Measurements from ENCODE around the gene PDE6D. TPM values are rescaled to one million over a fixed set of nuclear protein-coding genes. Genes with fewer than 3 reads are reported as not detected.

Gene PDE6D
- total and polyA plus RNA-seq, 2 of the 13 experiments (the other 11 are each of a cell fraction or from before 2014, with no cell fraction given): 14.1 to 23.2 TPM

DNA sequence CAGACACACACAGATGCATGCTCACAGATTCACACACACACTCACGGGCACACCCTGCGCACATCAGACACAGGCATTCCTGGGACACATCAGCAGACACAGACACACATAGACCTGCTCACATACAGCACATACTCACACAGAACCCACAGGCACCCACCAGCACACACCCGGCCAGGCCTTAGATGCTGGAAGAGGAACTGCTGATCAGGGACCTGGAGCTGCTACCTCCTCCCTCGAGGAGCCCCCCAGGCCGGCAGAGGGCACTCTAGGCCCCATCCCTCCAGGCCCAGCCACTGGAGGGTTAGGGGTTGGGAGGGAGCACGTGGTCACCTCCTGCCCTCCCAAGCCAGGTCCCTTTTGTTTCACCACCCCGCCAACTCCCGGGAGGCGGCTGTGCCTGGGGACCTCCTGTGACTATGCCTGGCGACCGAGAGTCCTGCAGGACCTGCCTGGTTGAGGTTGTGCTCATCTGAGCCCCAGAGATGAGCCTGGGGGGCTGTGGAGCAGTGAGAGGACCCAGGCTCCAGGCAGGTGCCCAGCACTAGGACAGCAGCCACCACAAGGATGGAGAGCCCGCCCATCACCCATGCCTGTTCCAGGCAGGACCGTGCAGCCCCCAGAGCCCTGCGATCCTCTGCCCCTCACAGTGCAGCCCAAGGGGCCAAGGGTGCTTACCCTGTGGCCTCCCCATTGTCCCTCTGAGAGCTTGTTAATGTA, 93.8 kb downstream of the PDE6D start (continued):
- TF ChIP-seq PITX1 (CRISPR knock-in tag; IDR thresholded peaks at IDR 0.05): peak; percentile 82; the same call in 1 of the 2 replicates
- peak; percentile 33; the same call in 1 of the 2 replicates for TF ChIP-seq HCFC1 (IDR thresholded peaks at IDR 0.05; ENCODE audit: low read depth, low read length)
- TF ChIP-seq, protein P1, sequence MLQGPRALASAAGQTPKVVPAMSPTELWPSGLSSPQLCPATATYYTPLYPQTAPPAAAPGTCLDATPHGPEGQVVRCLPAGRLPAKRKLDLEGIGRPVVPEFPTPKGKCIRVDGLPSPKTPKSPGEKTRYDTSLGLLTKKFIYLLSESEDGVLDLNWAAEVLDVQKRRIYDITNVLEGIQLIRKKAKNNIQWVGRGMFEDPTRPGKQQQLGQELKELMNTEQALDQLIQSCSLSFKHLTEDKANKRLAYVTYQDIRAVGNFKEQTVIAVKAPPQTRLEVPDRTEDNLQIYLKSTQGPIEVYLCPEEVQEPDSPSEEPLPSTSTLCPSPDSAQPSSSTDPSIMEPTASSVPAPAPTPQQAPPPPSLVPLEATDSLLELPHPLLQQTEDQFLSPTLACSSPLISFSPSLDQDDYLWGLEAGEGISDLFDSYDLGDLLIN (CRISPR knock-in tag; IDR thresholded peaks at IDR 0.05; ENCODE audit: borderline replicate concordance): no peak
- TF ChIP-seq, protein P2, sequence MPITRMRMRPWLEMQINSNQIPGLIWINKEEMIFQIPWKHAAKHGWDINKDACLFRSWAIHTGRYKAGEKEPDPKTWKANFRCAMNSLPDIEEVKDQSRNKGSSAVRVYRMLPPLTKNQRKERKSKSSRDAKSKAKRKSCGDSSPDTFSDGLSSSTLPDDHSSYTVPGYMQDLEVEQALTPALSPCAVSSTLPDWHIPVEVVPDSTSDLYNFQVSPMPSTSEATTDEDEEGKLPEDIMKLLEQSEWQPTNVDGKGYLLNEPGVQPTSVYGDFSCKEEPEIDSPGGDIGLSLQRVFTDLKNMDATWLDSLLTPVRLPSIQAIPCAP (CRISPR knock-in tag; IDR thresholded peaks at IDR 0.05; ENCODE audit: low read depth): peak; percentile 26; the same call in 1 of the 2 replicates
- no peak for TF ChIP-seq NFRKB (IDR thresholded peaks at IDR 0.05)
- TF ChIP-seq RFX1 (IDR thresholded peaks at IDR 0.05): no peak
- TF ChIP-seq ZMAT3 (CRISPR knock-in tag; conservative IDR thresholded peaks at IDR 0.05): no peak
- TF ChIP-seq SALL1 (CRISPR knock-in tag; IDR thresholded peaks at IDR 0.05): peak; percentile 91
- TF ChIP-seq, protein P3, sequence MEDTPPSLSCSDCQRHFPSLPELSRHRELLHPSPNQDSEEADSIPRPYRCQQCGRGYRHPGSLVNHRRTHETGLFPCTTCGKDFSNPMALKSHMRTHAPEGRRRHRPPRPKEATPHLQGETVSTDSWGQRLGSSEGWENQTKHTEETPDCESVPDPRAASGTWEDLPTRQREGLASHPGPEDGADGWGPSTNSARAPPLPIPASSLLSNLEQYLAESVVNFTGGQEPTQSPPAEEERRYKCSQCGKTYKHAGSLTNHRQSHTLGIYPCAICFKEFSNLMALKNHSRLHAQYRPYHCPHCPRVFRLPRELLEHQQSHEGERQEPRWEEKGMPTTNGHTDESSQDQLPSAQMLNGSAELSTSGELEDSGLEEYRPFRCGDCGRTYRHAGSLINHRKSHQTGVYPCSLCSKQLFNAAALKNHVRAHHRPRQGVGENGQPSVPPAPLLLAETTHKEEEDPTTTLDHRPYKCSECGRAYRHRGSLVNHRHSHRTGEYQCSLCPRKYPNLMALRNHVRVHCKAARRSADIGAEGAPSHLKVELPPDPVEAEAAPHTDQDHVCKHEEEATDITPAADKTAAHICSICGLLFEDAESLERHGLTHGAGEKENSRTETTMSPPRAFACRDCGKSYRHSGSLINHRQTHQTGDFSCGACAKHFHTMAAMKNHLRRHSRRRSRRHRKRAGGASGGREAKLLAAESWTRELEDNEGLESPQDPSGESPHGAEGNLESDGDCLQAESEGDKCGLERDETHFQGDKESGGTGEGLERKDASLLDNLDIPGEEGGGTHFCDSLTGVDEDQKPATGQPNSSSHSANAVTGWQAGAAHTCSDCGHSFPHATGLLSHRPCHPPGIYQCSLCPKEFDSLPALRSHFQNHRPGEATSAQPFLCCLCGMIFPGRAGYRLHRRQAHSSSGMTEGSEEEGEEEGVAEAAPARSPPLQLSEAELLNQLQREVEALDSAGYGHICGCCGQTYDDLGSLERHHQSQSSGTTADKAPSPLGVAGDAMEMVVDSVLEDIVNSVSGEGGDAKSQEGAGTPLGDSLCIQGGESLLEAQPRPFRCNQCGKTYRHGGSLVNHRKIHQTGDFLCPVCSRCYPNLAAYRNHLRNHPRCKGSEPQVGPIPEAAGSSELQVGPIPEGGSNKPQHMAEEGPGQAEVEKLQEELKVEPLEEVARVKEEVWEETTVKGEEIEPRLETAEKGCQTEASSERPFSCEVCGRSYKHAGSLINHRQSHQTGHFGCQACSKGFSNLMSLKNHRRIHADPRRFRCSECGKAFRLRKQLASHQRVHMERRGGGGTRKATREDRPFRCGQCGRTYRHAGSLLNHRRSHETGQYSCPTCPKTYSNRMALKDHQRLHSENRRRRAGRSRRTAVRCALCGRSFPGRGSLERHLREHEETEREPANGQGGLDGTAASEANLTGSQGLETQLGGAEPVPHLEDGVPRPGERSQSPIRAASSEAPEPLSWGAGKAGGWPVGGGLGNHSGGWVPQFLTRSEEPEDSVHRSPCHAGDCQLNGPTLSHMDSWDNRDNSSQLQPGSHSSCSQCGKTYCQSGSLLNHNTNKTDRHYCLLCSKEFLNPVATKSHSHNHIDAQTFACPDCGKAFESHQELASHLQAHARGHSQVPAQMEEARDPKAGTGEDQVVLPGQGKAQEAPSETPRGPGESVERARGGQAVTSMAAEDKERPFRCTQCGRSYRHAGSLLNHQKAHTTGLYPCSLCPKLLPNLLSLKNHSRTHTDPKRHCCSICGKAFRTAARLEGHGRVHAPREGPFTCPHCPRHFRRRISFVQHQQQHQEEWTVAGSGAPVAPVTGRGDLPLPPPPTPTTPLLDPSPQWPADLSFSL (CRISPR knock-in tag; IDR thresholded peaks at IDR 0.05): no peak
- no peak for TF ChIP-seq DPF2 (CRISPR knock-in tag; IDR thresholded peaks at IDR 0.05; ENCODE audit: borderline replicate concordance, low read depth)
- peak; percentile 90 for TF ChIP-seq ZNF781 (CRISPR knock-in tag; IDR thresholded peaks at IDR 0.05; ENCODE audit: borderline replicate concordance, not compliant biosample characterization)
- peak; percentile 83 for TF ChIP-seq CBX1 (IDR thresholded peaks at IDR 0.05; ENCODE audit: low read depth)
- TF ChIP-seq RARG (CRISPR knock-in tag; IDR thresholded peaks at IDR 0.05; ENCODE audit: low read depth): no peak
- TF ChIP-seq, protein P4, sequence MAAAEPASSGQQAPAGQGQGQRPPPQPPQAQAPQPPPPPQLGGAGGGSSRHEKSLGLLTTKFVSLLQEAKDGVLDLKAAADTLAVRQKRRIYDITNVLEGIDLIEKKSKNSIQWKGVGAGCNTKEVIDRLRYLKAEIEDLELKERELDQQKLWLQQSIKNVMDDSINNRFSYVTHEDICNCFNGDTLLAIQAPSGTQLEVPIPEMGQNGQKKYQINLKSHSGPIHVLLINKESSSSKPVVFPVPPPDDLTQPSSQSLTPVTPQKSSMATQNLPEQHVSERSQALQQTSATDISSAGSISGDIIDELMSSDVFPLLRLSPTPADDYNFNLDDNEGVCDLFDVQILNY (CRISPR knock-in tag; conservative IDR thresholded peaks at IDR 0.05): 0 out of 2 replicates have a peak, but pooled peaks have one; percentile 8
- peak; percentile 46; the same call in 1 of the 2 replicates for TF ChIP-seq NFYB (CRISPR knock-in tag; IDR thresholded peaks at IDR 0.05)
- TF ChIP-seq TGIF2 (CRISPR knock-in tag; IDR thresholded peaks at IDR 0.05): peak; percentile 73; the same call in 1 of the 2 replicates
- no peak for TF ChIP-seq ZNF382 (CRISPR knock-in tag; IDR thresholded peaks at IDR 0.05; ENCODE audit: borderline replicate concordance)
- TF ChIP-seq PPARG (CRISPR knock-in tag; conservative IDR thresholded peaks at IDR 0.05): peak; percentile 60; the same call in 1 of the 2 replicates
- TF ChIP-seq SNAI1 (CRISPR knock-in tag; IDR thresholded peaks at IDR 0.05; ENCODE audit: borderline replicate concordance): no peak
- TF ChIP-seq, protein P5, sequence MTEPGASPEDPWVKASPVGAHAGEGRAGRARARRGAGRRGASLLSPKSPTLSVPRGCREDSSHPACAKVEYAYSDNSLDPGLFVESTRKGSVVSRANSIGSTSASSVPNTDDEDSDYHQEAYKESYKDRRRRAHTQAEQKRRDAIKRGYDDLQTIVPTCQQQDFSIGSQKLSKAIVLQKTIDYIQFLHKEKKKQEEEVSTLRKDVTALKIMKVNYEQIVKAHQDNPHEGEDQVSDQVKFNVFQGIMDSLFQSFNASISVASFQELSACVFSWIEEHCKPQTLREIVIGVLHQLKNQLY (CRISPR knock-in tag; IDR thresholded peaks at IDR 0.05): peak; percentile 97
